Panc1 (cell line): ENCODE results near the gene ORMDL2. TPM values are rescaled to one million over a fixed set of nuclear protein-coding genes. Genes with fewer than 3 reads are reported as not detected.

ENCODE experiments used
- ATAC-seq: fragments of 200-7000 bp; cut with Tn5 transposase; 2 replicates; pipeline ENCODE4 v1.9.1; 2020; ENCODE audit warnings: mild to moderate bottlenecking, moderate library complexity
- BruUV-seq: library from RNA; stranded (reverse); fragments of 400-500 nt; replicated peaks from 2 replicates; lab custom pipeline; 2021; lab: Mats Ljungman, UMichigan
- CTCF ChIA-PET: fragments of 300-600 bp; sonication (Branson Sonifier 250); formaldehyde crosslinking; loops from one replicate; lab custom pipeline; 2022; ENCODE audit warnings: antibody characterized with exemption; lab: Charles Lee
- POLR2A ChIA-PET: fragments of 300-600 bp; sonication (Branson Sonifier 250); formaldehyde crosslinking; loops from one replicate; lab custom pipeline; 2022; ENCODE audit warnings: antibody characterized with exemption; lab: Charles Lee
- DNase-seq: peaks from one replicate; pipeline ENCODE4 v3.0.0-alpha.2; 2010; ENCODE audit warnings: low read depth, low spot score
- H3K27ac ChIP-seq: 2 replicates; pipeline ENCODE4 v1.5.1; 2011; ENCODE audit warnings: mild to moderate bottlenecking, low read length, inconsistent platforms
- H3K27me3 ChIP-seq: fragments of 200-500 bp; sonication (Bioruptor generic); 2 replicates; pipeline ENCODE4 v1.6.0; 2014; ENCODE audit warnings: low read length, inconsistent platforms; ENCODE audit not compliant: control insufficient read depth, insufficient read depth
- H3K36me3 ChIP-seq: fragments of 200-500 bp; sonication (Bioruptor generic); 2 replicates; pipeline ENCODE4 v1.5.1; 2014; ENCODE audit warnings: inconsistent platforms, mild to moderate bottlenecking, low read length, moderate library complexity; ENCODE audit not compliant: control insufficient read depth, insufficient read depth
- H3K4me1 ChIP-seq: 2 replicates; pipeline ENCODE4 v1.5.1; 2011; ENCODE audit warnings: inconsistent platforms, mild to moderate bottlenecking, low read length, moderate library complexity; ENCODE audit not compliant: control insufficient read depth, insufficient read depth
- H3K4me3 ChIP-seq, 2 experiments: 2 replicates each; pipeline ENCODE4 v1.5.1; 2011 to 2012; ENCODE audit warnings: low read depth in 2 of 2, low read length in 2 of 2, mild to moderate bottlenecking in 2 of 2, inconsistent platforms in 1 of 2, moderate library complexity in 1 of 2
- H3K9me3 ChIP-seq: fragments of 200-500 bp; sonication (Bioruptor generic); 2 replicates; pipeline ENCODE4 v1.5.1; 2014; ENCODE audit warnings: low read depth, mild to moderate bottlenecking, inconsistent platforms, low read length, moderate library complexity; ENCODE audit not compliant: control insufficient read depth, insufficient read depth
- CTCF ChIP-seq: fragments of 450-650 bp; IDR thresholded peaks from 2 replicates; pipeline ENCODE4 v1.5.1; 2017; ENCODE audit warnings: mild to moderate bottlenecking
- POLR2AphosphoS5 ChIP-seq: IDR thresholded peaks from 2 replicates; pipeline ENCODE4 v1.6.1; 2012; ENCODE audit warnings: mild to moderate bottlenecking, low read depth, low read length, moderate library complexity
- REST ChIP-seq, 2 experiments: IDR thresholded peaks; 2 replicates each; pipeline ENCODE4 v1.6.1; 2011 to 2012; ENCODE audit warnings: low read depth in 2 of 2, control low read depth in 1 of 2, low read length in 1 of 2, mild to moderate bottlenecking in 1 of 2, moderate library complexity in 1 of 2; ENCODE audit not compliant: insufficient read depth in 1 of 2
- SIN3A ChIP-seq: IDR thresholded peaks from 2 replicates; pipeline ENCODE4 v1.6.1; 2012; ENCODE audit warnings: low read depth, mild to moderate bottlenecking, low read length, moderate library complexity, borderline replicate concordance; ENCODE audit not compliant: insufficient read depth
- TCF7L2 ChIP-seq: IDR thresholded peaks from 2 replicates; pipeline ENCODE4 v1.6.1; 2011; ENCODE audit warnings: mild to moderate bottlenecking, low read depth, low read length, inconsistent platforms
- in situ Hi-C: cut with HindIII; loops from 2 replicates; pipeline ENCODE4 v1.10.0; 2016; ENCODE audit warnings: low sequenced_read_pairs, low pct_unique_long_range_greater_than_20kb
- intact Hi-C: fragments of 100-400 bp; cut with micrococcal nuclease; formaldehyde crosslinking; loops from one replicate; pipeline ENCODE4 v1.10.0; 2022; ENCODE audit not compliant: unreplicated experiment
- total RNA-seq: library from RNA; stranded (reverse); gene quantifications from one replicate; pipeline ENCODE4 v1.2.1, GENCODE V29; 2021; ENCODE audit not compliant: unreplicated experiment

ORMDL2 gene
- total RNA-seq, 1 experiment from 2014 or later = 59.6 TPM

GRCh38 chr12:55789171-55789570, 28.7 kb upstream of the ORMDL2 start:
- ChIA-PET POLR2A (no interaction called here), CTCF (no interaction called here)
- no peak overlapping the region for H3K27ac ChIP-seq
- no peaks in the 10 kb centered on the region for H3K9me3 ChIP-seq
- H3K36me3 ChIP-seq = peaks cover 36% of the 10 kb centered on the region
- H3K4me3 ChIP-seq = no peak overlapping the region
- ATAC-seq (no peak), DNase-seq (no peak)
- in situ Hi-C loops = no loop called here
- no peaks in the 10 kb centered on the region for H3K4me1 ChIP-seq
- no peaks in the 10 kb centered on the region for H3K27me3 ChIP-seq
- no TSS peak for BruUV-seq
- TF ChIP-seq SIN3A = no peak
- TF ChIP-seq REST (IDR thresholded peaks at IDR 0.05; ENCODE audit: insufficient read depth in 1 of 2, low read depth in 2 of 2, low read length in 1 of 2) = no peak
- TF ChIP-seq POLR2AphosphoS5 = no peak
- TF ChIP-seq CTCF = no peak
- no peak for TF ChIP-seq TCF7L2
- intact Hi-C loops = no loop called here

- Histone ChIP-seq H3K27ac (no peak overlapping the region), H3K36me3 (peaks cover 37% of the 10 kb centered on the region), H3K9me3 (no peaks in the 10 kb centered on the region), H3K4me1 (no peaks in the 10 kb centered on the region), H3K27me3 (no peaks in the 10 kb centered on the region), H3K4me3 (no peak overlapping the region)
- no peak for ATAC-seq
- POLR2A ChIA-PET = no interaction called here
- CTCF ChIA-PET = interaction anchor here (0.7 kb wide), 1 partner anchor 151 kb away, joined by 3 read pairs; no protein-coding TSS in a partner anchor
- TF ChIP-seq REST (IDR thresholded peaks at IDR 0.05; ENCODE audit: insufficient read depth in 1 of 2, low read depth in 2 of 2, low read length in 1 of 2) (no peak), POLR2AphosphoS5 (no peak), SIN3A (no peak), CTCF (no peak), TCF7L2 (no peak)
- BruUV-seq = no TSS peak
- in situ Hi-C loops = no loop called here
- intact Hi-C loops = no loop called here
- DNase-seq = no peak
Measured at GRCh38 chr12:55789893-55790292, 27.9 kb upstream of the ORMDL2 start.
